Stomach (tissue), 9 donors: ENCODE results near the gene PIP4K2A. TPM values are rescaled to one million over a fixed set of nuclear protein-coding genes. Genes with fewer than 3 reads are reported as not detected.

Experiments used
- DNase-seq, 2 donors: peaks; one replicate each; pipeline versions ENCODE4 v3.0.0 to v3.0.0-alpha.2; 2013 to 2019
- H3K27ac ChIP-seq, 5 donors: fragments of 200-600 bp in 4 of 5; sonication (generic) in 4 of 5; one replicate each; pipeline ENCODE4 v1.5.1; 2013 to 2019; ENCODE audit warnings: mild to moderate bottlenecking in 1 of 5, moderate library complexity in 1 of 5
- H3K27me3 ChIP-seq, 3 donors: fragments of 200-600 bp; sonication (generic); one replicate each; pipeline ENCODE4 v1.5.1; 2017 to 2019; ENCODE audit warnings: mixed run types in 1 of 3
- H3K36me3 ChIP-seq, 4 donors: fragments of 200-600 bp; sonication (generic); 1 replicate in 3 of 4; 2 replicates in 1 of 4; pipeline ENCODE4 v1.5.1; 2016 to 2019
- H3K4me1 ChIP-seq, 4 donors: fragments of 200-600 bp; sonication (generic); one replicate each; pipeline ENCODE4 v1.5.1; 2016 to 2019
- H3K4me3 ChIP-seq, 4 donors: fragments of 200-600 bp; sonication (generic) in 3 of 4; one replicate each; pipeline ENCODE4 v1.5.1; 2016 to 2019; ENCODE audit warnings: mild to moderate bottlenecking in 1 of 4
- H3K9me3 ChIP-seq, 4 donors: fragments of 200-600 bp; sonication (generic); one replicate each; pipeline ENCODE4 v1.5.1; 2016 to 2019
- CTCF ChIP-seq, 7 experiments: fragments of 450-650 bp in 4 of 7; fragments of 200-600 bp in 3 of 7; sonication (generic) in 3 of 7; IDR thresholded peaks; one replicate each; pipeline ENCODE4 v1.5.1; 2016 to 2019; ENCODE audit warnings: antibody characterized with exemption in 7 of 7, control low read depth in 2 of 7, mild to moderate bottlenecking in 1 of 7
- EP300 ChIP-seq: sonication (generic); formaldehyde crosslinking; IDR thresholded peaks from one replicate; pipeline ENCODE4 v1.6.1; 2017; ENCODE audit warnings: antibody characterized with exemption
- POLR2A ChIP-seq, 4 donors: fragments of 450-650 bp; IDR thresholded peaks; one replicate each; pipeline ENCODE4 v1.6.1; 2016; ENCODE audit warnings: antibody characterized with exemption in 4 of 4, control low read depth in 2 of 4, mild to moderate bottlenecking in 1 of 4, moderate library complexity in 1 of 4
- POLR2AphosphoS5 ChIP-seq, 3 donors: sonication (generic); formaldehyde crosslinking; IDR thresholded peaks; one replicate each; pipeline ENCODE4 v1.6.1; 2016; ENCODE audit warnings: antibody characterized with exemption in 3 of 3
- WGBS, 5 donors: extraction: QIAGEN DNeasy Blood & Tissue Kit in 3 of 5; methylation state at CpG; one replicate each; pipeline versions ENCODE4 v1.1.5 to v1.1.7; 2013 to 2018; 5-methylcytosine and 5-hydroxymethylcytosine counted together
- intact Hi-C: fragments of 100-400 bp; cut with DNase I; formaldehyde crosslinking; loops from one replicate; pipeline ENCODE4 v1.15.1; 2023; ENCODE audit warnings: low total_unique reads
- polyA plus RNA-seq, 3 donors: library from polyadenylated mRNA; stranded (reverse); fragments of 200-250 nt; gene quantifications; one replicate each; pipeline ENCODE4 v1.2.3, GENCODE V29; 2013
- total RNA-seq, 5 donors: library from RNA; depleted of rRNA; stranded (reverse); fragments of >200 nt; gene quantifications; one replicate each; pipeline versions ENCODE4 v1.1.0 to v1.2.3, GENCODE V29; 2014 to 2016
- donor health status: healthy with polysubstance abuse.
- donor health status: Bipolar disorder and iron deficiency.
- donor health status: healthy.

The PIP4K2A gene
- total and polyA plus RNA-seq, 8 donors = 6.7 to 61.3 (median 13.6) TPM

GRCh38 chr10:22504766-22505165 is 209.6 kb downstream of the PIP4K2A start:
- intact Hi-C loops = no loop called here
- 65 to 78% (median 75%) methylated on average over 4 of the region's 4 CpGs for WGBS, 5 donors
- Histone ChIP-seq H3K36me3 (no peaks in the 10 kb centered on the region), H3K4me1 (peaks cover 0 to 11% (median 0%) of the 10 kb centered on the region in 4 donors), H3K9me3 (peaks cover 0 to 15% (median 0%) of the 10 kb centered on the region in 4 donors), H3K27me3 (no peaks in the 10 kb centered on the region), H3K27ac (no peak overlapping the region), H3K4me3 (no peak overlapping the region)
- TF ChIP-seq CTCF (IDR thresholded peaks at IDR 0.05) (no peak), POLR2AphosphoS5 (IDR thresholded peaks at IDR 0.05) (no peak), POLR2A (IDR thresholded peaks at IDR 0.05) (no peak), EP300 (no peak)
- no peak for DNase-seq

GRCh38 chr10:22503315-22504088 is 210.9 kb downstream of the PIP4K2A start:
- Histone ChIP-seq H3K4me3 (no peak overlapping the region), H3K9me3 (peaks cover 0 to 4% (median 0%) of the 10 kb centered on the region in 4 donors), H3K27me3 (no peaks in the 10 kb centered on the region), H3K27ac (no peak overlapping the region), H3K4me1 (peaks cover 0 to 11% (median 0%) of the 10 kb centered on the region in 4 donors), H3K36me3 (no peaks in the 10 kb centered on the region)
- TF ChIP-seq CTCF (IDR thresholded peaks at IDR 0.05) (no peak), POLR2A (IDR thresholded peaks at IDR 0.05) (no peak), EP300 (no peak), POLR2AphosphoS5 (IDR thresholded peaks at IDR 0.05) (no peak)
- intact Hi-C loops = no loop called here
- 61 to 82% (median 76%) methylated on average over 9 of the region's 9 CpGs for whole genome bisulfite sequencing, 5 donors
- DNase-seq = no peak

GRCh38 chr10:22501863-22502262 is 212.5 kb downstream of the PIP4K2A start:
- Histone ChIP-seq H3K27ac (no peak overlapping the region), H3K4me3 (no peak overlapping the region), H3K27me3 (no peaks in the 10 kb centered on the region), H3K36me3 (no peaks in the 10 kb centered on the region), H3K9me3 (no peaks in the 10 kb centered on the region), H3K4me1 (peaks cover 0 to 11% (median 0%) of the 10 kb centered on the region in 4 donors)
- DNase-seq = no peak
- no peak for TF ChIP-seq POLR2AphosphoS5 (IDR thresholded peaks at IDR 0.05)
- TF ChIP-seq EP300 = no peak
- TF ChIP-seq CTCF (IDR thresholded peaks at IDR 0.05) = no peak
- TF ChIP-seq POLR2A (IDR thresholded peaks at IDR 0.05) = no peak
- intact Hi-C loops = no loop called here
- WGBS, 5 donors = 95 to 99% (median 97%) methylated on average over 2 of the region's 2 CpGs

GRCh38 chr10:22501413-22501812 is 213.0 kb downstream of the PIP4K2A start:
- TF ChIP-seq CTCF (IDR thresholded peaks at IDR 0.05) (no peak), POLR2AphosphoS5 (IDR thresholded peaks at IDR 0.05) (no peak), EP300 (no peak), POLR2A (IDR thresholded peaks at IDR 0.05) (no peak)
- intact Hi-C loops = no loop called here
- no peak for DNase-seq
- no peaks in the 10 kb centered on the region for H3K27me3 ChIP-seq
- H3K27ac ChIP-seq = no peak overlapping the region
- 54 to 71% (median 63%) methylated on average over 3 of the region's 3 CpGs for WGBS, 5 donors
- no peak overlapping the region for H3K4me3 ChIP-seq
- no peaks in the 10 kb centered on the region for H3K9me3 ChIP-seq
- no peaks in the 10 kb centered on the region for H3K36me3 ChIP-seq
- peaks cover 0 to 11% (median 0%) of the 10 kb centered on the region in 4 donors for H3K4me1 ChIP-seq
